Measurements from ENCODE around the gene OR4X1. TPM values are rescaled to one million over a fixed set of nuclear protein-coding genes. Genes with fewer than 3 reads are reported as not detected.

OR4X1 gene
- total and polyA plus RNA-seq, 4 donors: not detected

- Histone ChIP-seq H3K4me3 (ENCODE audit: low read depth in 1 of 3, low read length in 3 of 3) (no peak overlapping the region), H3K4me1 (ENCODE audit: control insufficient read depth in 4 of 4, insufficient read depth in 4 of 4, low read length in 3 of 4) (no peaks in the 10 kb centered on the region), H3K27ac (ENCODE audit: low read depth in 1 of 2, low read length in 2 of 2) (no peak overlapping the region), H3K36me3 (ENCODE audit: control insufficient read depth in 4 of 4, insufficient read depth in 3 of 4, low read depth in 1 of 4, low read length in 3 of 4) (no peaks in the 10 kb centered on the region), H3K9ac (ENCODE audit: low read depth in 1 of 2, low read length in 2 of 2) (no peak overlapping the region), H3K9me3 (ENCODE audit: control insufficient read depth in 4 of 4, low read length in 3 of 4) (peaks cover 0 to 12% (median 4%) of the 10 kb centered on the region in 4 donors), H3K27me3 (ENCODE audit: control insufficient read depth in 4 of 4, insufficient read depth in 4 of 4, low read length in 3 of 4) (peaks cover 0 to 2% (median 0%) of the 10 kb centered on the region in 4 donors)
- 95% methylated on average over 1 of the region's 1 CpG for WGBS
- no peak for DNase-seq (ENCODE audit: low spot score)
- TF ChIP-seq TAF1 (conservative IDR thresholded peaks at IDR 0.05) (no peak), ZBTB33 (IDR thresholded peaks at IDR 0.05) (no peak), REST (IDR thresholded peaks at IDR 0.05) (no peak), YY1 (IDR thresholded peaks at IDR 0.05) (no peak), HNF4A (conservative IDR thresholded peaks at IDR 0.05) (no peak), SP1 (IDR thresholded peaks at IDR 0.05) (no peak)
Observed at GRCh38 chr11:48248902-48249301, 14.8 kb upstream of the OR4X1 start.

GRCh38 chr11:48261600-48261999, 2.1 kb upstream of the OR4X1 start:
- H3K9ac ChIP-seq (ENCODE audit: low read depth in 1 of 2, low read length in 2 of 2): no peak overlapping the region
- H3K36me3 ChIP-seq (ENCODE audit: control insufficient read depth in 4 of 4, insufficient read depth in 3 of 4, low read depth in 1 of 4, low read length in 3 of 4): no peaks in the 10 kb centered on the region
- no peak overlapping the region for H3K27ac ChIP-seq (ENCODE audit: low read depth in 1 of 2, low read length in 2 of 2)
- no peak for DNase-seq (ENCODE audit: low spot score)
- H3K4me1 ChIP-seq (ENCODE audit: control insufficient read depth in 4 of 4, insufficient read depth in 4 of 4, low read length in 3 of 4): no peaks in the 10 kb centered on the region
- H3K27me3 ChIP-seq (ENCODE audit: control insufficient read depth in 4 of 4, insufficient read depth in 4 of 4, low read length in 3 of 4): no peaks in the 10 kb centered on the region
- H3K9me3 ChIP-seq (ENCODE audit: control insufficient read depth in 4 of 4, low read length in 3 of 4): peaks cover 0 to 2% (median 0%) of the 10 kb centered on the region in 4 donors
- no peak overlapping the region for H3K4me3 ChIP-seq (ENCODE audit: low read depth in 1 of 3, low read length in 3 of 3)
- TF ChIP-seq YY1 (IDR thresholded peaks at IDR 0.05): no peak
- TF ChIP-seq ZBTB33 (IDR thresholded peaks at IDR 0.05): no peak
- TF ChIP-seq RAD21 (IDR thresholded peaks at IDR 0.05): no peak
- TF ChIP-seq JUND (IDR thresholded peaks at IDR 0.05): no peak
- 72% methylated on average over 2 of the region's 2 CpGs for WGBS

- no peak for DNase-seq (ENCODE audit: low spot score)
- Histone ChIP-seq H3K27ac (ENCODE audit: low read depth in 1 of 2, low read length in 2 of 2) (no peak overlapping the region), H3K9ac (ENCODE audit: low read depth in 1 of 2, low read length in 2 of 2) (no peak overlapping the region), H3K4me1 (ENCODE audit: control insufficient read depth in 4 of 4, insufficient read depth in 4 of 4, low read length in 3 of 4) (no peaks in the 10 kb centered on the region), H3K27me3 (ENCODE audit: control insufficient read depth in 4 of 4, insufficient read depth in 4 of 4, low read length in 3 of 4) (no peaks in the 10 kb centered on the region), H3K9me3 (ENCODE audit: control insufficient read depth in 4 of 4, low read length in 3 of 4) (no peaks in the 10 kb centered on the region), H3K36me3 (ENCODE audit: control insufficient read depth in 4 of 4, insufficient read depth in 3 of 4, low read depth in 1 of 4, low read length in 3 of 4) (no peaks in the 10 kb centered on the region), H3K4me3 (ENCODE audit: low read depth in 1 of 3, low read length in 3 of 3) (no peak overlapping the region)
- 56% methylated on average over 3 of the region's 3 CpGs for WGBS
- no peak for TF ChIP-seq FOXA1 (IDR thresholded peaks at IDR 0.05)
- no peak for TF ChIP-seq HNF4A (conservative IDR thresholded peaks at IDR 0.05)
- TF ChIP-seq HNF4G (IDR thresholded peaks at IDR 0.05): no peak
- TF ChIP-seq YY1 (IDR thresholded peaks at IDR 0.05): no peak
Observed at GRCh38 chr11:48270621-48271020, 7.0 kb downstream of the OR4X1 start.
